Gastroesophageal sphincter (tissue), 4 donors: ENCODE results near the gene COG5. TPM values are rescaled to one million over a fixed set of nuclear protein-coding genes. Genes with fewer than 3 reads are reported as not detected.

Source experiments
- ATAC-seq: fragments of 150-250 bp; one replicate; pipeline ENCODE4 v1.9.1; 2016; ENCODE audit warnings: mild to moderate bottlenecking, moderate library complexity
- H3K27ac ChIP-seq, 4 donors: fragments of 200-600 bp; sonication (generic) in 3 of 4; 1 replicate in 3 of 4; 2 replicates in 1 of 4; pipeline ENCODE4 v1.5.1; 2016 to 2019
- H3K27me3 ChIP-seq: fragments of 200-600 bp; sonication (generic); one replicate; pipeline ENCODE4 v1.5.1; 2019
- H3K36me3 ChIP-seq, 2 donors: fragments of 200-600 bp; sonication (generic); one replicate each; pipeline ENCODE4 v1.5.1; 2019; ENCODE audit warnings: control low read depth in 1 of 2
- H3K4me1 ChIP-seq, 3 donors: fragments of 200-600 bp; sonication (generic); 1 replicate in 2 of 3; 2 replicates in 1 of 3; pipeline ENCODE4 v1.5.1; 2016 to 2019; ENCODE audit warnings: control low read depth in 2 of 3
- H3K4me3 ChIP-seq, 2 donors: fragments of 200-600 bp; sonication (generic); one replicate each; pipeline ENCODE4 v1.5.1; 2019; ENCODE audit warnings: mild to moderate bottlenecking in 1 of 2, moderate library complexity in 1 of 2
- H3K9me3 ChIP-seq, 3 donors: fragments of 200-600 bp; sonication (generic); one replicate each; pipeline ENCODE4 v1.5.1; 2017 to 2019; ENCODE audit warnings: control low read depth in 2 of 3
- EP300 ChIP-seq: sonication (generic); formaldehyde crosslinking; IDR thresholded peaks from one replicate; pipeline ENCODE4 v1.6.1; 2017; ENCODE audit warnings: antibody characterized with exemption, mild to moderate bottlenecking
- POLR2A ChIP-seq, 2 donors: fragments of 450-650 bp; IDR thresholded peaks; one replicate each; pipeline ENCODE4 v1.6.1; 2017; ENCODE audit warnings: antibody characterized with exemption in 2 of 2, mild to moderate bottlenecking in 2 of 2, moderate library complexity in 1 of 2
- POLR2AphosphoS5 ChIP-seq: sonication (generic); formaldehyde crosslinking; IDR thresholded peaks from one replicate; pipeline ENCODE4 v1.6.1; 2017; ENCODE audit warnings: antibody characterized with exemption
- WGBS, 2 donors: methylation state at CpG; one replicate each; pipeline ENCODE4 v1.1.5; 2018; ENCODE audit warnings: low coverage in 1 of 2; 5-methylcytosine and 5-hydroxymethylcytosine counted together
- total RNA-seq, 4 donors: library from RNA; depleted of rRNA; stranded (reverse); fragments of >200 nt; gene quantifications; one replicate each; pipeline ENCODE4 v1.1.0, GENCODE V29; 2016
- TF ChIP-seq, protein P1 (sequence below), 4 experiments: fragments of 200-600 bp in 2 of 4; fragments of 450-650 bp in 2 of 4; sonication (generic) in 1 of 4; IDR thresholded peaks; one replicate each; pipeline ENCODE4 v1.5.1; 2017 to 2019; ENCODE audit warnings: antibody characterized with exemption in 4 of 4, mild to moderate bottlenecking in 2 of 4, moderate library complexity in 2 of 4

Gene COG5
- total RNA-seq, 4 donors from 2014 or later: 31.6 to 50.4 (median 41.1) TPM

- Histone ChIP-seq H3K27ac (no peak overlapping the region), H3K27me3 (no peaks in the 10 kb centered on the region), H3K4me1 (no peaks in the 10 kb centered on the region), H3K9me3 (no peaks in the 10 kb centered on the region), H3K4me3 (no peak overlapping the region), H3K36me3 (peaks cover 0 to 19% of the 10 kb centered on the region in 2 donors)
- TF ChIP-seq POLR2AphosphoS5: no peak
- no peak for TF ChIP-seq POLR2A (IDR thresholded peaks at IDR 0.05)
- TF ChIP-seq, protein P1, sequence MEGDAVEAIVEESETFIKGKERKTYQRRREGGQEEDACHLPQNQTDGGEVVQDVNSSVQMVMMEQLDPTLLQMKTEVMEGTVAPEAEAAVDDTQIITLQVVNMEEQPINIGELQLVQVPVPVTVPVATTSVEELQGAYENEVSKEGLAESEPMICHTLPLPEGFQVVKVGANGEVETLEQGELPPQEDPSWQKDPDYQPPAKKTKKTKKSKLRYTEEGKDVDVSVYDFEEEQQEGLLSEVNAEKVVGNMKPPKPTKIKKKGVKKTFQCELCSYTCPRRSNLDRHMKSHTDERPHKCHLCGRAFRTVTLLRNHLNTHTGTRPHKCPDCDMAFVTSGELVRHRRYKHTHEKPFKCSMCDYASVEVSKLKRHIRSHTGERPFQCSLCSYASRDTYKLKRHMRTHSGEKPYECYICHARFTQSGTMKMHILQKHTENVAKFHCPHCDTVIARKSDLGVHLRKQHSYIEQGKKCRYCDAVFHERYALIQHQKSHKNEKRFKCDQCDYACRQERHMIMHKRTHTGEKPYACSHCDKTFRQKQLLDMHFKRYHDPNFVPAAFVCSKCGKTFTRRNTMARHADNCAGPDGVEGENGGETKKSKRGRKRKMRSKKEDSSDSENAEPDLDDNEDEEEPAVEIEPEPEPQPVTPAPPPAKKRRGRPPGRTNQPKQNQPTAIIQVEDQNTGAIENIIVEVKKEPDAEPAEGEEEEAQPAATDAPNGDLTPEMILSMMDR (IDR thresholded peaks at IDR 0.05): no peak
- TF ChIP-seq EP300: no peak
- 100% methylated on average over 1 to 2 of the region's 2 CpGs for WGBS, 2 donors
- ATAC-seq: no peak
Measured at GRCh38 chr7:107526672-107527071, 37.0 kb downstream of the COG5 start.

DNA sequence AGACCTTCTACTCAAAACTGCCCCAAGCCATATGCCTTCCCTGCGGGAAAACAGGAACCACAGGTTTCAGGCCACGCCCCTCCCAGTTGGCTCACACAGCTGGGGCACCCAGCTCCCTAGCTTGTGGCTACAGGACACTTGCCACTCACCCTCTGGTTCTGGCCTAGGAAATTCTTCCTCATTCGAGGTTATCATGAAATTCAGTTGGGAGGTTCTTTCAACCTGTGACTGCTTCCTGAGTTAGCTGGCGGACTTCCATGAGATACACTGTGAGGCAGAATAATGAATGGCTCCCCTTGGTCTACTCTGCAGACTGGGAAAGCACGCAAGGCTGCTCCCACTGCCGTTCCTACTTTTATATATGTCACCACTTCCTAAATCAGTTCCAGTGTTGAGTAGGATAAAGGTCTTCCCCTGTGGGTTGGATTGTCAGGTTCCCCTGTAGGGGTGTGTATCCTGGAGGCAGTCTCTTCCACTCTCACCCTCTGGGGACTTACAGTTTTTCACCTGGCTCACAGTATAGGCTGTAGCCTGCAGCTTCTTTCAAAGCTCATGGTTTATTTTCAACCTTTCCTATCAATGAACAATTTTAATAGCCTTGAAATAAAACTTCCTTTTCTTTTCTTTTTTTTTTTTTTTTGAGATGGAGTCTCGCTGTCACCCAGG is 56.9 kb downstream of the COG5 start:
- TF ChIP-seq POLR2AphosphoS5: no peak
- TF ChIP-seq, protein P1 (IDR thresholded peaks at IDR 0.05): no peak
- no peak for TF ChIP-seq EP300
- no peak for TF ChIP-seq POLR2A (IDR thresholded peaks at IDR 0.05)
- ATAC-seq: peak; percentile 41

GRCh38 chr7:107505997-107506673 is 57.6 kb downstream of the COG5 start:
- Histone ChIP-seq H3K4me3 (no peak overlapping the region), H3K36me3 (peaks cover 0 to 8% of the 10 kb centered on the region in 2 donors), H3K27me3 (no peaks in the 10 kb centered on the region), H3K4me1 (no peaks in the 10 kb centered on the region), H3K9me3 (no peaks in the 10 kb centered on the region), H3K27ac (no peak overlapping the region)
- TF ChIP-seq POLR2AphosphoS5: no peak
- TF ChIP-seq, protein P1 (IDR thresholded peaks at IDR 0.05): no peak
- no peak for TF ChIP-seq EP300
- TF ChIP-seq POLR2A (IDR thresholded peaks at IDR 0.05): no peak
- WGBS, 2 donors: no CpG with 5 or more reads among the region's 2 CpGs
- ATAC-seq: no peak

More for the DNA sequence above, 56.9 kb downstream of the COG5 start:
- peaks cover 0 to 8% of the 10 kb centered on the region in 2 donors for H3K36me3 ChIP-seq
- H3K9me3 ChIP-seq: no peaks in the 10 kb centered on the region
- H3K4me1 ChIP-seq: no peaks in the 10 kb centered on the region
- H3K27ac ChIP-seq: no peak overlapping the region
- H3K4me3 ChIP-seq: no peak overlapping the region
- 83 to 86% methylated on average over 4 to 6 of the region's 7 CpGs for WGBS, 2 donors
- H3K27me3 ChIP-seq: no peaks in the 10 kb centered on the region

DNA sequence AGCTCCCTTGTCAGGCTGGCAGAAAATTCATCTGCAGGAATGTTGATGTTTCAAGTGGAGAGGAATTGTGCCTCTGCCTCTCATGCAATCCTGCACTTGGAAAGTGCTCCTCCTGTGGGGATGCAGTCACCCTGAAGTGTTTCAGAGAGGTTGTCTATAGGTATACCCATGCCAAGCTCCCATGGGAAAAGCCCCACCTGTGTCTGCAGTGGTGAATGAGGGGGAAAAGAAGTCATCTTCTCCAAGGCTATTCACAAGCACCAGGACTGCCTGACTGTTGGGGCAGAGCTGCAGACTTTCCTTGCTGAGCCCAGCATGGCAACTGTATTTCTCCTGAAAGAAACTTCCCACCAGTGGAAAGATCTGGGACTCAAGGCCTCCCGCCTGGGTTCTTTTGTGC is 58.4 kb downstream of the COG5 start:
- Histone ChIP-seq H3K4me1 (peaks cover 0 to 3% (median 0%) of the 10 kb centered on the region in 3 donors), H3K9me3 (no peaks in the 10 kb centered on the region), H3K27ac (no peak overlapping the region), H3K27me3 (no peaks in the 10 kb centered on the region), H3K4me3 (no peak overlapping the region), H3K36me3 (peaks cover 0 to 8% of the 10 kb centered on the region in 2 donors)
- WGBS, 2 donors: 100% methylated on average over 1 of the region's 1 CpG; no CpG with 5 or more reads in 1 of the 2 donors
- ATAC-seq: no peak
- no peak for TF ChIP-seq EP300
- no peak for TF ChIP-seq POLR2A (IDR thresholded peaks at IDR 0.05)
- TF ChIP-seq, protein P1 (IDR thresholded peaks at IDR 0.05): no peak
- TF ChIP-seq POLR2AphosphoS5: no peak

DNA sequence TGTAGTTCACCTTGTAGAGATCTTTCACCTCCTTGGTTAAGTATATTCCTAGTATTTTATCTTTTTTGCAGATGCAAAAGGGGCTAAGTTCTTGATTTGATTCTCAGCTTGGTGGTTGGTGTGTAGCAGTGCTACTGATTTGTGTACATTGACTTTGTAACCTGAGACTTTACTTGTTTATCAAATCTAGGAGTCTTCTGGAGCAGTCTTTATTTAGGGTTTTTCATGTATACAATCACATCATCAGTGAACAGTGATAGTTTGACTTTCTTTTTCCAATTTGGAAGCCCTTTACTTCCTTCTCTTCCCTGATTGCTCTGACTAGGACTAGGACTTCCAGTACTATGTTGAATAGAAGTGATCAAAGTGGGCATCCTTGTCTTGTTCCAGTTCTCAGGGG is 60.0 kb downstream of the COG5 start:
- H3K27me3 ChIP-seq: no peaks in the 10 kb centered on the region
- peaks cover 0 to 8% of the 10 kb centered on the region in 2 donors for H3K36me3 ChIP-seq
- peaks cover 0 to 3% (median 0%) of the 10 kb centered on the region in 3 donors for H3K4me1 ChIP-seq
- TF ChIP-seq, protein P1 (IDR thresholded peaks at IDR 0.05): no peak
- TF ChIP-seq POLR2AphosphoS5: no peak
- TF ChIP-seq POLR2A (IDR thresholded peaks at IDR 0.05): no peak
- no peak for ATAC-seq
- no peaks in the 10 kb centered on the region for H3K9me3 ChIP-seq
- H3K27ac ChIP-seq: no peak overlapping the region
- no peak overlapping the region for H3K4me3 ChIP-seq
